ENCODE measurements around the gene HADH.

GRCh38 chr4:108037884-108038283 lies 48.2 kb downstream of the HADH start:
- no peak for TF ChIP-seq CTCF (conservative IDR thresholded peaks at IDR 0.05; ENCODE audit: low read depth, low read length)
- TF ChIP-seq EZH2 (IDR thresholded peaks at IDR 0.05; ENCODE audit: low read length, unreplicated experiment), result no peak
- no peak for TF ChIP-seq EZH2phosphoT487 (IDR thresholded peaks at IDR 0.05; ENCODE audit: borderline replicate concordance, low read length)
